OCI-LY7 (cell line): ENCODE results near the gene HOXB1. TPM values are rescaled to one million over a fixed set of nuclear protein-coding genes. Genes with fewer than 3 reads are reported as not detected.

Source experiments
- BruUV-seq: library from RNA; stranded (reverse); fragments of 400-500 nt; replicated peaks from 2 replicates; lab custom pipeline; 2021; lab: Mats Ljungman, UMichigan
- CTCF ChIA-PET: fragments of 300-600 bp; sonication (Branson Sonifier 250); formaldehyde crosslinking; loops from one replicate; lab custom pipeline; 2022; ENCODE audit warnings: antibody characterized with exemption; ENCODE audit not compliant: unreplicated experiment; lab: Charles Lee
- POLR2A ChIA-PET: fragments of 300-600 bp; sonication (Branson Sonifier 250); formaldehyde crosslinking; loops from one replicate; lab custom pipeline; 2022; ENCODE audit warnings: antibody characterized with exemption; lab: Charles Lee
- DNase-seq: peaks from one replicate; pipeline ENCODE4 v3.0.0-alpha.2; 2015; ENCODE audit warnings: low spot score
- H2AFZ ChIP-seq: fragments of 200-600 bp; sonication (generic), shearing (Covaris generic); 2 replicates; pipeline ENCODE4 v1.6.1; 2014; ENCODE audit warnings: mild to moderate bottlenecking, antibody characterized with exemption, low read length, moderate library complexity
- H3K27ac ChIP-seq: fragments of 200-600 bp; sonication (generic); 2 replicates; pipeline ENCODE4 v1.5.1; 2014; ENCODE audit warnings: mixed run types, low read depth, mild to moderate bottlenecking, moderate library complexity, low read length, inconsistent platforms; ENCODE audit not compliant: poor library complexity, severe bottlenecking
- H3K36me3 ChIP-seq: fragments of 200-600 bp; sonication (generic); 2 replicates; pipeline ENCODE4 v1.6.1; 2014; ENCODE audit warnings: mild to moderate bottlenecking, antibody characterized with exemption, low read length, moderate library complexity, mixed read lengths; ENCODE audit not compliant: insufficient read depth
- H3K4me1 ChIP-seq: fragments of 200-600 bp; sonication (generic); 2 replicates; pipeline ENCODE4 v1.5.1; 2014; ENCODE audit warnings: mild to moderate bottlenecking, low read length; ENCODE audit not compliant: insufficient read depth, poor library complexity, severe bottlenecking
- H3K4me2 ChIP-seq: fragments of 200-600 bp; sonication (generic); 2 replicates; pipeline ENCODE4 v1.6.1; 2014; ENCODE audit warnings: mild to moderate bottlenecking, low read length
- H3K4me3 ChIP-seq: fragments of 200-600 bp; sonication (generic); 2 replicates; pipeline ENCODE4 v1.5.1; 2014; ENCODE audit warnings: mild to moderate bottlenecking, low read depth, low read length; ENCODE audit not compliant: poor library complexity, severe bottlenecking
- H3K79me2 ChIP-seq: fragments of 200-600 bp; sonication (generic); 2 replicates; pipeline ENCODE4 v1.6.1; 2016; ENCODE audit warnings: low read depth, mild to moderate bottlenecking, low read length, moderate library complexity, mixed read lengths; ENCODE audit not compliant: insufficient read depth
- H3K9me2 ChIP-seq: fragments of 200-600 bp; sonication (generic); 2 replicates; pipeline ENCODE4 v1.6.1; 2016; ENCODE audit warnings: mild to moderate bottlenecking, low read length, mixed read lengths; ENCODE audit not compliant: insufficient read depth
- H3K9me3 ChIP-seq: fragments of 200-600 bp; sonication (generic); 2 replicates; pipeline ENCODE4 v1.6.1; 2014; ENCODE audit warnings: mild to moderate bottlenecking, mixed run types, low read length, mixed read lengths
- H4K20me1 ChIP-seq: fragments of 200-600 bp; sonication (generic); 2 replicates; pipeline ENCODE4 v1.6.1; 2014; ENCODE audit warnings: mild to moderate bottlenecking, antibody characterized with exemption, low read length, moderate library complexity, mixed read lengths; ENCODE audit not compliant: insufficient read depth
- EZH2phosphoT487 ChIP-seq: fragments of 200-600 bp; sonication (generic); IDR thresholded peaks from 2 replicates; pipeline ENCODE4 v1.6.1; 2018; ENCODE audit warnings: low read depth, borderline replicate concordance, mild to moderate bottlenecking, mixed run types, antibody characterized with exemption, low read length, moderate library complexity, mixed read lengths
- intact Hi-C: fragments of 100-400 bp; cut with micrococcal nuclease; formaldehyde crosslinking; loops from one replicate; pipeline ENCODE4 v1.10.0; 2022; ENCODE audit not compliant: unreplicated experiment
- total RNA-seq, 2 experiments: library from RNA; depleted of rRNA in 1 of 2; stranded (reverse); fragments of >200 nt in 1 of 2; shearing (Covaris generic) in 1 of 2; gene quantifications; 2 replicates each; pipeline ENCODE4 v1.2.3, GENCODE V29; 2014 to 2022
- TF ChIP-seq, protein P1 (sequence below): fragments of 200-600 bp; sonication (generic); conservative IDR thresholded peaks from 2 replicates; pipeline ENCODE4 v1.5.1; 2014; ENCODE audit warnings: mild to moderate bottlenecking, antibody characterized with exemption, low read length, moderate library complexity, mixed read lengths

Gene HOXB1
- total RNA-seq, 2 experiments from 2014 or later: not detected

DNA sequence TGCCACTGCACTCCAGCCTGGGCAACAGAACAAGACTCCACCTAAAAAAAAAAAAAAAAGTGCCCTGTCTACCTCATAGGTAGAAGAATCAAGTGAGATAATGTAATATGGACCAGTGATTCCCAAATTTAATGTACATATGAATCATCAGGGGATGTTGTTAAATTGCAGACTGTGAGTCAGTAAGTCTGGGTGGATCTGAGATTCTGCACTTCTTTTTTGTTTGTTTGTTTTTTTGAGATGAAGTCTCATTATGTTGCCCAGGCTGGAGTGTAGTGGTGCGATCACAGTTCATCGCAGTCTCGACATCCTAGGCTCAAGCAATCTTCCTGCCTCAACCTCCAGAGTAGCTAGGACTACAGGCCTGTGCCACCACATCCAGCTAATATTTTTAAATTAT lies 31.6 kb downstream of the HOXB1 start:
- no peaks in the 10 kb centered on the region for H3K9me2 ChIP-seq
- no TSS peak for BruUV-seq
- H3K4me3 ChIP-seq: no peak overlapping the region
- no peaks in the 10 kb centered on the region for H3K79me2 ChIP-seq
- H3K36me3 ChIP-seq: no peaks in the 10 kb centered on the region
- intact Hi-C loops: no loop called here
- DNase-seq: no peak
- H3K4me1 ChIP-seq: no peaks in the 10 kb centered on the region
- ChIA-PET POLR2A (no interaction called here), CTCF (interaction anchor here (0.5 kb wide), 1 partner anchor 499 kb away, joined by 5 read pairs; no protein-coding TSS in a partner anchor)
- H3K4me2 ChIP-seq: no peak overlapping the region
- no peaks in the 10 kb centered on the region for H3K9me3 ChIP-seq
- no peak overlapping the region for H2AFZ ChIP-seq
- no peak overlapping the region for H3K27ac ChIP-seq
- H4K20me1 ChIP-seq: no peaks in the 10 kb centered on the region
- TF ChIP-seq EZH2phosphoT487: no peak
- TF ChIP-seq, protein P1, sequence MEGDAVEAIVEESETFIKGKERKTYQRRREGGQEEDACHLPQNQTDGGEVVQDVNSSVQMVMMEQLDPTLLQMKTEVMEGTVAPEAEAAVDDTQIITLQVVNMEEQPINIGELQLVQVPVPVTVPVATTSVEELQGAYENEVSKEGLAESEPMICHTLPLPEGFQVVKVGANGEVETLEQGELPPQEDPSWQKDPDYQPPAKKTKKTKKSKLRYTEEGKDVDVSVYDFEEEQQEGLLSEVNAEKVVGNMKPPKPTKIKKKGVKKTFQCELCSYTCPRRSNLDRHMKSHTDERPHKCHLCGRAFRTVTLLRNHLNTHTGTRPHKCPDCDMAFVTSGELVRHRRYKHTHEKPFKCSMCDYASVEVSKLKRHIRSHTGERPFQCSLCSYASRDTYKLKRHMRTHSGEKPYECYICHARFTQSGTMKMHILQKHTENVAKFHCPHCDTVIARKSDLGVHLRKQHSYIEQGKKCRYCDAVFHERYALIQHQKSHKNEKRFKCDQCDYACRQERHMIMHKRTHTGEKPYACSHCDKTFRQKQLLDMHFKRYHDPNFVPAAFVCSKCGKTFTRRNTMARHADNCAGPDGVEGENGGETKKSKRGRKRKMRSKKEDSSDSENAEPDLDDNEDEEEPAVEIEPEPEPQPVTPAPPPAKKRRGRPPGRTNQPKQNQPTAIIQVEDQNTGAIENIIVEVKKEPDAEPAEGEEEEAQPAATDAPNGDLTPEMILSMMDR: no peak

DNA sequence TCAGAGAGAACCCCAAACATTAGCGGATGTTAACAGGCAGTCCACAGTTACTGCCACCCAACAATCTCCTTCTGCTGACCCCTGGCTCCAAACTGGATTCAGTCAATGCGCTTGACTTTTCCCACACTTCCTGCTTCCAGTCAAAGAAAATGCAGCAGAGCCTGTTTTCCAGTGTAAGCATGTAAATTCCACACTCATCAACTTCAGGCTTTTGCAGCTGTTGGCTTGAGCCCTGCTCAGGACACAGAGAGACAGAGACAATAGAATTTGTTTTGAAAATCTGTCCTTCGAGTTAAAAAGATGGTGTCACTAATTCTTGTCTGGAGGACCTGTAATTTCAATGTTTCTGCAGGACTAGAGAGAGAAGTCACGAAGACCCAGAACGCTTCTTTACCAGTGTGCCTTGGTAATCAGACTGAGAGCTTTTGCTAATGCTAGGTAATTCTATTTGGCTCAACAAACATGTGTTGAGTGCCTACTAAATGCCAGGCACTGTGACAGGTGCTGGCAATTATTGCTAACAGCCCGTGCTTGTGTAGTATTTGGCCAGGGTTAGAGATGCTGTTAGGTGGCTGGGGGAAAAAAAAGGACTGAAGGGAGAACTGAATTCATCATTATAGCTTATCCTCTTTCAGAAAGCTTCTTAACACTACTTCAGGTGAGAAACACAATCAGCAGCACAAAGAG lies 32.5 kb downstream of the HOXB1 start:
- CTCF ChIA-PET: interaction anchor here (0.5 kb wide), 1 partner anchor 500 kb away, joined by 5 read pairs; no protein-coding TSS in a partner anchor
- H2AFZ ChIP-seq: no peak overlapping the region

More for the DNA sequence above, 32.5 kb downstream of the HOXB1 start:
- Histone ChIP-seq H3K36me3 (no peaks in the 10 kb centered on the region), H3K27ac (no peak overlapping the region), H4K20me1 (no peaks in the 10 kb centered on the region), H3K79me2 (no peaks in the 10 kb centered on the region), H3K9me2 (no peaks in the 10 kb centered on the region), H3K4me1 (no peaks in the 10 kb centered on the region), H3K4me3 (no peak overlapping the region), H3K4me2 (no peak overlapping the region), H3K9me3 (no peaks in the 10 kb centered on the region)
- POLR2A ChIA-PET: no interaction called here
- intact Hi-C loops: no loop called here
- no peak for TF ChIP-seq EZH2phosphoT487
- TF ChIP-seq, protein P1: no peak
- DNase-seq: no peak
- no TSS peak for BruUV-seq
